Measurements from ENCODE around the gene PRKCB.

PRKCB gene

GRCh38 chr16:23871924-23872323, 36.1 kb downstream of the PRKCB start:
- POLR2A ChIA-PET = no interaction called here
- H3K4me1 ChIP-seq (ENCODE audit: control insufficient read depth, insufficient read depth, low read length) = no peaks in the 10 kb centered on the region
- no peaks in the 10 kb centered on the region for H3K36me3 ChIP-seq (ENCODE audit: control insufficient read depth in 2 of 2, insufficient read depth in 1 of 2, low read length in 2 of 2)
- CTCF ChIA-PET = interaction anchor here (0.7 to 1.9 kb wide), 2 partner anchors 138 to 172 kb away, joined by 3 to 5 read pairs; no protein-coding TSS in a partner anchor
- H3K27ac ChIP-seq (ENCODE audit: extremely low read depth, low read depth, low read length) = no peak overlapping the region
- H3K4me3 ChIP-seq (ENCODE audit: low read depth, low read length) = no peak overlapping the region
- no peaks in the 10 kb centered on the region for H3K9me3 ChIP-seq (ENCODE audit: control insufficient read depth, insufficient read depth, low read depth, low read length)
- no peak for TF ChIP-seq ZNF624 (tag by site-specific recombination; IDR thresholded peaks at IDR 0.05)
- TF ChIP-seq ZNF701 (tag by site-specific recombination; IDR thresholded peaks at IDR 0.05) = no peak
- TF ChIP-seq ZNF521 (tag by site-specific recombination; IDR thresholded peaks at IDR 0.05) = no peak
- no peak for TF ChIP-seq ZEB2 (tag by site-specific recombination; IDR thresholded peaks at IDR 0.05)
- TF ChIP-seq ZNF155 (tag by site-specific recombination; IDR thresholded peaks at IDR 0.05) = no peak
- no peak for TF ChIP-seq ZXDB (tag by site-specific recombination; IDR thresholded peaks at IDR 0.05)
- TF ChIP-seq, protein P1, sequence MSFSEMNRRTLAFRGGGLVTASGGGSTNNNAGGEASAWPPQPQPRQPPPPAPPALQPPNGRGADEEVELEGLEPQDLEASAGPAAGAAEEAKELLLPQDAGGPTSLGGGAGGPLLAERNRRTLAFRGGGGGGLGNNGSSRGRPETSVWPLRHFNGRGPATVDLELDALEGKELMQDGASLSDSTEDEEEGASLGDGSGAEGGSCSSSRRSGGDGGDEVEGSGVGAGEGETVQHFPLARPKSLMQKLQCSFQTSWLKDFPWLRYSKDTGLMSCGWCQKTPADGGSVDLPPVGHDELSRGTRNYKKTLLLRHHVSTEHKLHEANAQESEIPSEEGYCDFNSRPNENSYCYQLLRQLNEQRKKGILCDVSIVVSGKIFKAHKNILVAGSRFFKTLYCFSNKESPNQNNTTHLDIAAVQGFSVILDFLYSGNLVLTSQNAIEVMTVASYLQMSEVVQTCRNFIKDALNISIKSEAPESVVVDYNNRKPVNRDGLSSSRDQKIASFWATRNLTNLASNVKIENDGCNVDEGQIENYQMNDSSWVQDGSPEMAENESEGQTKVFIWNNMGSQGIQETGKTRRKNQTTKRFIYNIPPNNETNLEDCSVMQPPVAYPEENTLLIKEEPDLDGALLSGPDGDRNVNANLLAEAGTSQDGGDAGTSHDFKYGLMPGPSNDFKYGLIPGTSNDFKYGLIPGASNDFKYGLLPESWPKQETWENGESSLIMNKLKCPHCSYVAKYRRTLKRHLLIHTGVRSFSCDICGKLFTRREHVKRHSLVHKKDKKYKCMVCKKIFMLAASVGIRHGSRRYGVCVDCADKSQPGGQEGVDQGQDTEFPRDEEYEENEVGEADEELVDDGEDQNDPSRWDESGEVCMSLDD (tag by site-specific recombination; IDR thresholded peaks at IDR 0.05) = no peak
- no peak for TF ChIP-seq ZNF132 (tag by site-specific recombination; IDR thresholded peaks at IDR 0.05; ENCODE audit: borderline replicate concordance)
- no peak for TF ChIP-seq ZNF138 (tag by site-specific recombination; IDR thresholded peaks at IDR 0.05; ENCODE audit: borderline replicate concordance)
- TF ChIP-seq ZFP37 (tag by site-specific recombination; IDR thresholded peaks at IDR 0.05) = no peak
- TF ChIP-seq AEBP2 (tag by site-specific recombination; IDR thresholded peaks at IDR 0.05; ENCODE audit: borderline replicate concordance) = no peak

GRCh38 chr16:23874613-23875294, 39.0 kb downstream of the PRKCB start:
- CTCF ChIA-PET = interaction anchor here (1.0 kb wide), 1 partner anchor 167 kb away, joined by 3 read pairs; no protein-coding TSS in a partner anchor
- Histone ChIP-seq H3K4me3 (ENCODE audit: low read depth, low read length) (no peak overlapping the region), H3K36me3 (ENCODE audit: control insufficient read depth in 2 of 2, insufficient read depth in 1 of 2, low read length in 2 of 2) (no peaks in the 10 kb centered on the region), H3K27ac (ENCODE audit: extremely low read depth, low read depth, low read length) (no peak overlapping the region), H3K9me3 (ENCODE audit: control insufficient read depth, insufficient read depth, low read depth, low read length) (no peaks in the 10 kb centered on the region), H3K4me1 (ENCODE audit: control insufficient read depth, insufficient read depth, low read length) (no peaks in the 10 kb centered on the region)
- TF ChIP-seq ZNF121 (tag by site-specific recombination; IDR thresholded peaks at IDR 0.05) (peak; percentile 64; the same call in 1 of the 2 replicates), ZBTB48 (tag by site-specific recombination; IDR thresholded peaks at IDR 0.05) (no peak), ZNF692 (tag by site-specific recombination; IDR thresholded peaks at IDR 0.05) (0 out of 2 replicates have a peak, but pooled peaks have one; percentile 10), ZNF513 (tag by site-specific recombination; IDR thresholded peaks at IDR 0.05) (no peak), ZSCAN16 (tag by site-specific recombination; IDR thresholded peaks at IDR 0.05) (no peak), ZNF571 (tag by site-specific recombination; IDR thresholded peaks at IDR 0.05) (no peak), SETDB1 (IDR thresholded peaks at IDR 0.05; ENCODE audit: insufficient read length, low read length) (no peak), BCL11A (tag by site-specific recombination; IDR thresholded peaks at IDR 0.05; ENCODE audit: low read depth) (no peak), ZNF660 (tag by site-specific recombination; IDR thresholded peaks at IDR 0.05) (peak; percentile 35; the same call in 1 of the 2 replicates), ZNF626 (tag by site-specific recombination; IDR thresholded peaks at IDR 0.05) (no peak)
- POLR2A ChIA-PET = no interaction called here

All from HEK293 (cell line).